Fibroblast of peridontal ligament (primary cell): ENCODE measurements around the gene GALNT11.
"Not testable (repeated sequence)": the region's sequence is repeated elsewhere in the genome, so short reads cannot be mapped to it uniquely, and the experiment has no call there.

Experiments
- DNase-seq: peaks from one replicate; pipeline ENCODE4 v3.0.0-alpha.2; 2010; ENCODE audit errors: extremely low read depth

Gene GALNT11

GRCh38 chr7:152075379-152075778 lies 49.9 kb downstream of the GALNT11 start:
- DNase-seq, result not testable (repeated sequence)

- no peak for DNase-seq
Measured at GRCh38 chr7:152076324-152076821, 50.9 kb downstream of the GALNT11 start.

DNA sequence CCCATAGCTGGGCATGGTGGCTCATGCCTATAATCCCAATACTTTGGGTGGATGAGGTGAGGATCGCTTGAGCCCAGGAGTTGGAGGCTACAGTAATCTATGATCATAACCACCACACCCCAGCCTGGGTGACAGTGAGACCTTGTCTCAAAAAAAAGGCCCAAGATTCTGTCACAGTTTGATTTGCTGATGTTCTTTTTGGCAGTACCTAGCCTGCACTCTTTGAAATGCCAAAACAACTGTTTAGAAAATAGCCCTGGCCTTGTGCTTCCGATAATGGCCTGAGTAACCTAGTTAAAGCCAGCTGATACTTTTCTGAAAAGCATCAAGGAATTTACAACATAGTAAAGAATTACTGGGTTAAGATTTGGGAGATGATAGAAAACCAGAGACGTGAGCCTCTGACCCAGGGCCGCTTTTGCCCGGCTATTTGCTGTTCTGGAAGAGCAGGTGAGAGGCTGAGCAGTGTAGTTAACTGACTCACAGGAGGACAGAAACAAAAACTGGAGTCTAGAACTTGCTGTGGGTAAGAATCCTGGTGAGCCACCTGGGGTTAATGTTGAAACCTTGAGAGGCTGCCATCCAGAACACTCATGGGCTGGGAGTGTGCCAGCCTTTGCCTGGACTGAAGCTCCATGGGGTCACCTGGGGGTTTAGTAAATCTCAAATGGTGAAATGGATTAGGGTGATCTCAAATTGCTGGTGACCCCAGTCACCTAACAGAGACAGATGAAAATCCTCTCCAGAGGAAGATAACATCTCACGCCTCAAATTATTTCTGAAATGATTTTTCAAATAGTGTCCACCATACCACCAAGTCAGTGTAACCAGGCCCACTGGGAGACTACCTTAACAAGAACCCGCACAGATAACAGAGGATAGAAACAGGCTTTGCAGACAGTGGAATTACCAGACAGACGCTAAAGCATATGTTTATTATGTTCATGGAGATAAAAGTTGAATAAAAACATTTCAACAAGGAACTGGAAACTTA lies 51.8 kb downstream of the GALNT11 start:
- no peak for DNase-seq

DNA sequence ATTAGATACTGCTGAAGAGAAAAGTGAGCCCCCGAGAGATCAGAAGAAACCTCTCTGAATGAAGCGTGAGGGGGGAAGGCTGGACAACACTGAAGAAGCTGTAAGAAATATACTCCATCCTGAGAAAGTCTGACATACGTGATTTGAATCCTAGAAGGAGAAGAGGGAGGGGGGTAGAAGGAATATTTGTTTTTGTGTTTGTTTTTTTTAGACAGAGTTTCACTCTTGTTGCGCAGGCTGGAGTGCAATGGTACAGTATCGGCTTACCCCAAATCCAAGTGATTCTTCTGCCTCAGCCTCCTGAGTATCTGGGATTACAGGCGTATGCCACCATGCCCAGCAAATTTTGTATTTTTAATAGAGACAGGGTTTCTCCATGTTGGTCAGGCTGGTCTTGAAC lies 52.6 kb downstream of the GALNT11 start:
- DNase-seq, result no peak

DNA sequence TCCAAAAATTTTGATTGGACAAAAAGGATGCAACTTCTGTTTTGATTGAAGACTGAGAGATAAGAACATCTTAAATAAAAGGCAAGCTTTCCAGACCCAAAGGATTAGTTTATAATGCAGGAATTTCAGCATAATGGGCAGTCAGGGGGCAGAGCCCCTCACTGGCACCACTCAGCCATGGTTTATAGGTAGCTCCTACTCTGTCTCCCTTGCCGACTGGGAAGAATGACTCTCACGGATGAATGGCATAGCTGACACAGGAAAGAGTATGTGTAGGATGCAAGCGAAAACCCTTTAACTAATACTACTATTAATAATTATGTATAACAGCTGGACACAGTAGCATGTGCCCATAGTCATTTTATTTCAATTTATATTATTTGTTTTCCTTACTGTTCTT lies 53.3 kb downstream of the GALNT11 start:
- DNase-seq, result no peak

DNA sequence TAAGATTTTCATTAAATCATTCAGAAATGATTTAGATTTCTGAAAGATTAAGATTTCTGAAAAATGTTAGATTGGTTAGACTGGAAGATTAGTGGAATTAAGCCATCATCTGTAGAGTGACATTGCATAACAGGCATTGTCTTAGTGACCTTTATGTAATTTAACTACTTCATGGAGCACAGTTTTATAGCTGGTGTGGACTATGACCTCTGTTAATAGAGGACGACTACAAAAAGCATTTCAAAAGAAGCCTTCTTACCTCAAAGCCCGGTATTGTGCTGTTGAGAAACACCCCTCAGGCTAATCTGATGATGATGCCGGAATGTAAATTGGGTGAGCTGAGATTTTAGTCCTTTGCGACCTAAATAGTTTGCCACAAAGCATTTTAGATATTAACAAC lies 55.6 kb downstream of the GALNT11 start:
- DNase-seq, result no peak

DNA sequence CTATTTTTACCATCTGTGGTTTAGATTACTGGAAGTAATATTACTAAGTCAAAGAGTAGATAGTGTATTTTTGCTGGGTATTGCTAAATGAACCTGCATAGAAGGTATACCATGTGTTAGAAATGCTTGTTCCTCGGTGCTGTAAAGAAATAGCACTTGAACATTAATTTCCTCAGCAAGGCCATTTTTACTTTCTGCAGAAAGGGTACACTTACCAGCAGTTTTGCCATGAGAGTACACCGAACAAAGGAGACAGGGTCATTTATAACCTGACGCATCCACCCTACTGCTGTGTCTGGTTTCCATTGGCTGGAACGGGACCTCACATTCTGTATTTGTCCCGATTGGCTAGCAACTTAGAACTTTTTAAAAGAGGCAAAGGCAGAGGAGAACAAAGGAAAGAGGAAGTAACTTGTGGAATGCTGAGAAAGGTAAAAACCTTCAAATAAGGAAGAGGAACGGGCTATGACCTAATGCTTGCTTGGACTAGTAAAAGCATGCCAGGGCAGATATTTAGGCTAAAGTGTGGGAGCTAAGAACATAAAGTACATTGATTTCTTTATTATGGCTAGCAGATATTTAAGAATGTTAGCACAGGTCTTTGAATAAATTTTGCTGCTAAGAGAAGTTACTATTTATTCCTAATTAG lies 56.7 kb downstream of the GALNT11 start:
- DNase-seq, result not testable (repeated sequence)

- DNase-seq, result no peak
Measured at GRCh38 chr7:152085131-152085530, 59.7 kb downstream of the GALNT11 start.

GRCh38 chr7:152086513-152086912 lies 61.0 kb downstream of the GALNT11 start:
- no peak for DNase-seq

- DNase-seq, result no peak
Measured at GRCh38 chr7:152089183-152089582, 63.7 kb downstream of the GALNT11 start.

DNA sequence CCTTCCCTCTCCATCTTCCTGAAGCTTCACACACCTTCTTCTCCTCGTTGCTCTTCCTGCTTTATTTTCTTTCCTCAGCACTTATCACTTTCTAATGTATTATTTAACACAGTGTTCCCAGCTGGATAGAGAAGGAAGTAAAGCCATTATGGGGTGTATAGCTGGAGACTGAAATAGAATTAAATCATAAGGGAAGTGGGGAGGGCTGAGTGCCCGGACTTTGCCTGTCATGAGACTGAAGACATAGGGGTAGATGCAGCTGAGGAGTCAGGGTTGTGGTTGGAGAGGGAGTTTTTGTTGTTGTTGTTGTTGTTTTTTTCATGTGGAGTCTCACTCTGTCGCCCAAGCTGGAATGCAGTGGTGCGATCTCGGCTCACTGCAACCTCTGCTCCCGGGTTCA lies 65.3 kb downstream of the GALNT11 start:
- DNase-seq, result no peak

GRCh38 chr7:152093717-152094116 lies 68.2 kb downstream of the GALNT11 start:
- DNase-seq, result no peak

GRCh38 chr7:152095771-152096170 lies 70.3 kb downstream of the GALNT11 start:
- DNase-seq, result no peak

DNA sequence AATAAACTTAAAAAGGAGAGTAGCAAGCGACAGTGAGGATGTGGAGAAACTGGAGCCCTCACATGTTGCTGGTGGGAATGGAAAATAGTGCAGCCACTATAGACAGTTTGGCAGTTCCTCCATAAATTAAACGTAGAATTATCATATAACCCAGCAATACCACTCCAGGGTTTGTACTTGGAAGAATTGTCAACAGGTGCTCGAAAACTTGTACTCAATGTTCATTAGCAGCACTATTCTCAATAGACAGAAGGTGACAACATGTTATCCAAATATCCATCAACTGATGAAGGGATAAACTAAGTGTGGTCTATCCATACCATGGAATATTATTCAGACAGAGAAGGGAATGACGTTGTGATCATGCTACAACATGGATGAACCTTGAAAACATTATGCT lies 71.9 kb downstream of the GALNT11 start:
- DNase-seq, result no peak

DNA sequence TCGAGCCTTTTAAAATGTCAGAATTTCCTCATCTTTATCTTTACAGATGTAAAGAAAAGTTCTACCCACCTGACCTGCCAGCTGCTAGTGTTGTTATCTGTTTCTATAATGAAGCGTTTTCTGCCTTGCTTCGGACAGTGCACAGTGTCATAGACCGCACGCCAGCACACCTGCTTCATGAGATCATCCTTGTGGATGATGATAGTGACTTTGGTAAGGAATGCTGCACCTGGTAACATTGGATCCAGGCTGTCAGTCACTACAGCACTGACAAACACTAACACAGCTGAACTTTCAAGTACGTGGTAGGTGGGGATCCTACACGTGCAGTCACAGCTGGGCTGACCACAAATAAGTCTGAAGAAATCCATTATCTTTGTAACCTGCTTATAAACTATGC lies 77.6 kb downstream of the GALNT11 start:
- DNase-seq, result no peak

- peak; percentile 9 for DNase-seq
Measured at GRCh38 chr7:152103691-152104090, 78.2 kb downstream of the GALNT11 start.

DNA sequence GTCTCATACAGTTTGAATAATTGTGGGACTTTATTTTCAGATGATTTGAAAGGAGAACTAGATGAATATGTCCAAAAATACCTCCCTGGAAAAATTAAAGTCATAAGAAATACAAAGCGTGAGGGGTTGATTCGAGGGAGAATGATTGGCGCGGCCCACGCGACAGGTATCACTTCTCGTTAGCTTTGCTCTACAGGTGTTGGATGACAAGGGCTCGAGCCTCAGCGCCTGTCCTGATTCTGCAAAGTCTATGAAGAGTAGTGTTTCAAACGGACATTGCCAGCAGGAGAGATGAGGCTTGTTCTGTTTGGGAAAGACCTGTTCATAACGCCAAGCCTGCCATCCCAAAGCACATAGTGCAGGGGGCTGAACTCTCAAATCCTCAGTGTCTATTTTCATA lies 79.7 kb downstream of the GALNT11 start:
- DNase-seq, result no peak

- peak; percentile 14 for DNase-seq
Measured at GRCh38 chr7:152106990-152107389, 81.5 kb downstream of the GALNT11 start.

DNA sequence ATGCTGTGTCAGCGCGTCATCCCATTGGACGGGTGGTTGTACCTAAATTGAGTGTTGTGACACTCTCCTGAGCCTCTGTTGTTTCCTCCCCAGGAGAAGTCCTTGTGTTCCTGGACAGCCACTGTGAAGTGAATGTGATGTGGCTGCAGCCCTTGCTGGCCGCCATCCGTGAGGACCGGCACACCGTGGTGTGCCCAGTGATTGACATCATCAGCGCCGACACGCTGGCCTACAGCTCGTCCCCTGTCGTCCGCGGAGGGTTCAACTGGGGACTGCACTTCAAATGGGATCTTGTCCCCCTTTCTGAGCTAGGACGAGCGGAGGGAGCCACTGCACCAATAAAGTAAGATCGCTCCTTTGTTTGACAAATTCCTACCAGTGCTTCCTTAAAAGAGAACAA lies 82.5 kb downstream of the GALNT11 start:
- no peak for DNase-seq

DNA sequence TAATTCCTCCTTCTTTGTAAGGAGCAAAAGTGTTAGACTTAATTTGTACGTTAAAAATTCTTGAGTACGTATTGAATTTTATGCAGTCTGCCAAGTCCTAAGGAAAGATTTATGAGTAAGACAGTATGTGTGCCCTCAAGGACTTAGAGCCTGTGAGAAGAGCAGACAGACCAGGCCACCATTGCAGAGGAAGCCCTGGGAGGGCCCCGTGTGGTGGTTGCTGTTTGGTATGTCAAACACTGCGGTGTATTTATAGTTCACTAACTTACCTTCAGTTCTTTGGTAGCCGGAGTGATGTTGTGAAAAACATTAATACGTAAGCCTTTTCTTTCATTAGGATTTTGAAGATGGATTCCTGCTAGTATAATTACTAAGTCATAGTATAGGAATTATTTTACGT lies 82.9 kb downstream of the GALNT11 start:
- no peak for DNase-seq

DNA sequence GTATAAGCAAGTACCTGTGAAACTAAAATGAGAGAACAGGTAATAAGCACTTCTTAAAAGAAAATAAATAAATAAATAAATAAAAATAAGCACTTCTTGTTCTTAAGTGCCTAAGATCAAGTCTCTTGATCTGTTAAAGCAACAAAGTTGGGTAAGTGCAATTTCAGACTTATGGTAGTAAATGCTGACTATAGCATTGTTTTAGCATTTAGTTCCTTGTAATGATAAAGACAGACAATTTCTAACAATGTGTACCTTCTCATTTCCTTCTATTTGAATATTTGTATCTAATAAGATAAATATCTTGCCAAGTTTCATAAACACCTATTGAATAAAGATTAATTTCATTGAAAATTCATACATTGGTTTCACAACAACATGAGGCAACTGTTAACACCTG lies 87.4 kb downstream of the GALNT11 start:
- no peak for DNase-seq

GRCh38 chr7:152115021-152115718 lies 89.7 kb downstream of the GALNT11 start:
- no peak for DNase-seq
